Adrenal gland (tissue), 5 donors: ENCODE measurements around the gene RPS28.

ENCODE experiments used
- POLR2A ChIP-seq, 2 donors: fragments of 450-650 bp; IDR thresholded peaks; one replicate each; pipeline ENCODE4 v1.6.1; 2017; ENCODE audit warnings: antibody characterized with exemption in 2 of 2, mild to moderate bottlenecking in 2 of 2, moderate library complexity in 1 of 2
- TF ChIP-seq, protein P1 (sequence below), 6 experiments: fragments of 450-650 bp in 4 of 6; fragments of 200-600 bp in 2 of 6; sonication (generic) in 1 of 6; IDR thresholded peaks; 1 replicate in 5 of 6; 2 replicates in 1 of 6; pipeline versions ENCODE4 v1.5.1 to v1.8.0; 2016 to 2021; ENCODE audit warnings: antibody characterized with exemption in 6 of 6, mild to moderate bottlenecking in 2 of 6, moderate library complexity in 1 of 6
- donor health status: DM: no; HTN: no; CAD: no.

GRCh38 chr19:8321067-8321985 is at the start of gene RPS28, which contains the start of gene NDUFA7:
- TF ChIP-seq, protein P1, sequence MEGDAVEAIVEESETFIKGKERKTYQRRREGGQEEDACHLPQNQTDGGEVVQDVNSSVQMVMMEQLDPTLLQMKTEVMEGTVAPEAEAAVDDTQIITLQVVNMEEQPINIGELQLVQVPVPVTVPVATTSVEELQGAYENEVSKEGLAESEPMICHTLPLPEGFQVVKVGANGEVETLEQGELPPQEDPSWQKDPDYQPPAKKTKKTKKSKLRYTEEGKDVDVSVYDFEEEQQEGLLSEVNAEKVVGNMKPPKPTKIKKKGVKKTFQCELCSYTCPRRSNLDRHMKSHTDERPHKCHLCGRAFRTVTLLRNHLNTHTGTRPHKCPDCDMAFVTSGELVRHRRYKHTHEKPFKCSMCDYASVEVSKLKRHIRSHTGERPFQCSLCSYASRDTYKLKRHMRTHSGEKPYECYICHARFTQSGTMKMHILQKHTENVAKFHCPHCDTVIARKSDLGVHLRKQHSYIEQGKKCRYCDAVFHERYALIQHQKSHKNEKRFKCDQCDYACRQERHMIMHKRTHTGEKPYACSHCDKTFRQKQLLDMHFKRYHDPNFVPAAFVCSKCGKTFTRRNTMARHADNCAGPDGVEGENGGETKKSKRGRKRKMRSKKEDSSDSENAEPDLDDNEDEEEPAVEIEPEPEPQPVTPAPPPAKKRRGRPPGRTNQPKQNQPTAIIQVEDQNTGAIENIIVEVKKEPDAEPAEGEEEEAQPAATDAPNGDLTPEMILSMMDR (IDR thresholded peaks at IDR 0.05), result peak in 5 of 6 experiments; percentile 9 to 41 (median 31)
- TF ChIP-seq POLR2A (IDR thresholded peaks at IDR 0.05), result peak; percentile 86 to 97
